GM21528 (cell line): Measurements from ENCODE around the gene C10orf120.

Experiments
- ATAC-seq: cut with Tn5 transposase; IDR thresholded peaks from one replicate; pipeline ENCODE4 v1.9.1; 2021; ENCODE audit warnings: mild to moderate bottlenecking, moderate library complexity; ENCODE audit not compliant: unreplicated experiment, low FRiP score

The C10orf120 gene

DNA sequence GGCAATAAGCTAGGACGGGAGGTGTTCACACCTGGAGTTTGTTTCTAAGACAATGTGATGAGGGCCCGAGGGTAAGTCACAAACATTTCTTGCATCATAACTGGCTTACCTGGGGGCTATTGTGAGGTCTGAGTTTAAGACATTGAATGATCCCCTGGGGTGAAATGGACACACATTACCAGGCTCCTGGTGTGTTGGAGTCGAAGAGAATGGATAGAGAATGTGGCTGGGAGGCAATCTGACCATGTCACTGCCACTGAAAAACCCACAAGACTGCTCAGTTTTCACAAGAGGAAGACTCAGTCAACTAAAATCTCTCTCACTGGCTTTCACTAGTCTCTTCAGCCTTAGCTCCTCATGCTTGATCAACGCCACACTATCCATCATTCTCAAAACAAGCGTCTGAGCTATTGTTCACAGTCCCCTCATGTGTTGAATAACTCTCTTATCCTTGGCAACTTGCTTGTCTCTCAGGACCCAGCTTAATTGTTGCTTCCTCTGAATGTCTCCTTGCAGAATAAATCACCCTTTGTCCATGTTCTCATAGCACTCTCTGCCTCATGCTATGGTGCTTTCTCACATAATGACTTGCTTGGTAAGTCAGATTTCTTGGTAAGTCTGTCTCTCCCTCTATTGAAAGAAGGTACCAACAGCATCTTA, at the start of gene C10orf120:
TSS of gene C10orf120 (minus strand) at position 51 of the 660 bp plus-strand sequence. CDS start 56 bp downstream, outside the sequence.
- ATAC-seq = no peak

DNA sequence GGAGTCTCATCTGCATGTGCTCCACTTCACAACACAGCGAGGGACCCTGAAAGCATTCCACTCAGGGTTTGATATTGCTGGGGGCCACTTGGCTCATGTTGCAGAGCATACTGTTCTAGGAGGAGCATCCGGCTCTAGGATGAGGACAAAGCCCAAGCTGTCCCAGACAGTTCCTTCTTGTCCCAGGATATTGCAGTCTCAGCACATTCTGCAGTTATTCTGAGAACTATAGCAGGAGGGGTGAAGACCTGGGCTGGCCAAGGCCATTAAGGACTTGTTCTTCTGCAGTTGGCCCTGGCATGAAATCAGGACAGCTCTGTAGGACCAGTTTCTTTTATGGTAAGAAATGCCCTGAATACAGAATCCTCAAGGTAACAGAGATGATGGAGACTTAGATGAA, 48.9 kb upstream of the C10orf120 start:
- ATAC-seq = no peak

DNA sequence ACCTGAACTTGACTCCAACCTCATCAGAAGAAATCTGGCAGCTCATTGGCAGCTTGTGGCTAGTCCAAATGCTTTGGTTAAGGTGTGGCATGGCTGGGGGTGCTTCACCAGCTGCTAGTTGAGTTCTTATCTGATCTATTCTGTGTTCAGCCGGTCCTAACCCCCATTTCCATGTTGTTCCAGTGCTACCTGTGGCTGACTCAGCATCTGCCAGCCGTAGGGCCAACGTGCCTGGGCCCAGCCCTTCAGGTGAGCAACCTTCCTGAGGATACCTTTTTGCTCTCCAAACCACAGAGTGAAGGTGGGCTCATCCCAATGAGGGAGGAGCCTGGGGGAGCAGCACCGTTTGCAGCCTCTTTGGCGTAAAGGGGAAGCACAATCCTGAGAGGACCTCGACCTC, 46.8 kb upstream of the C10orf120 start:
- no peak for ATAC-seq

DNA sequence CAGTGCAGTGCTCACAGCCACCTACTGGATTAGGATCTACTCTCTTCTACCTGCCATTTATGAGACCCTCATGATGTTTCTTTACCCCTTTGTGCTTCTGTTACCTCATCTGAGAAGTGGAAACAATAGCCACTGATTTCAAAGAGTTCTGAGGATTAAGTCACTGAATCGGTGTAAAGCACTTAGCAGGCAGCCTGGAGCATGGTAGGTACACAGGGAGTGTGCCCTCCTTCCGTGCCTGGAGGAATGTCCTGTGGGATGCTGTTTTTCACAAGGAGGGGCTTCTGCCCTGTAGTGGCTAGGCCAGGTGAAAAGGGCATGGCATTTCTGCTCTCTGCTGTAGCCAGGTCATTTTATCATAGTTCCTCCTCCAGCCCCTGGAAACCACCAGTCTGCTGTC, 44.6 kb upstream of the C10orf120 start:
- ATAC-seq = no peak

DNA sequence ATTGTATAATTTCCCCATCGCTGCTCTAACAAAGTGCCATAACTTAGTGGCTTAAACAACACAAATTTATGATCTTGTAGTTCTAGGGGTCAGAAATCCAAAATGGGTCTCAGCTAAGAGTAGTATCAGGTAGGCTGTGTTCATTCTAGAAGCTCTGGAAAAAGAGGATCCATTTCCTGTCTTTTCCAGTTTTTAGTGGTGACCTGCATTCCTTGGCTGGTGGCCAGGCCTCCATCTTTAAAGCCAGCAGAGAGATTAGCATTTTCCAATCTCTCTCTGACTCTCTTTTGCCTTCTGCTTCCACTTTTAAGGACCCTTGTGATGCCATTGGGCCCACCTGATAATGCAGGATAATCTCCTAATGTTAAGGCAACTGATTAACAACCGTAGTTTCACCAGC, 41.0 kb upstream of the C10orf120 start:
- no peak for ATAC-seq

DNA sequence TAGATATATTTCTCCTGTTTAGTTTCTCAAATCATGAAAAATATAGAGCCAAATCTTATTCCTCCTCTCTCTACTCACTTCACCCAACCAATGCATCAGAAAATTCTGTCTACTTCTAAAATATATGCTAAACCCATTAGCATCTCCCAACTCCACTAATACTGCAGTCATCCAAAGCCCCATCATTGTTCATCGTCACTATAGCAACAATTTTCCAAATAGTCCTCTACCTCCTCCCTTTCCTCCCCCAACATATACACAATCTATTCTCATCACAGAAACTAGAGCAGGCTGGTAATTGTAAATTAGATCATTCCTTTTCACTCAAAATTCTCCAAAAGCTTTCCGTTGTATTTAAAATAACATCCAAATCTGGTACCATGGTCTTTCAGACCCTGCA, 38.4 kb upstream of the C10orf120 start:
- no peak for ATAC-seq

DNA sequence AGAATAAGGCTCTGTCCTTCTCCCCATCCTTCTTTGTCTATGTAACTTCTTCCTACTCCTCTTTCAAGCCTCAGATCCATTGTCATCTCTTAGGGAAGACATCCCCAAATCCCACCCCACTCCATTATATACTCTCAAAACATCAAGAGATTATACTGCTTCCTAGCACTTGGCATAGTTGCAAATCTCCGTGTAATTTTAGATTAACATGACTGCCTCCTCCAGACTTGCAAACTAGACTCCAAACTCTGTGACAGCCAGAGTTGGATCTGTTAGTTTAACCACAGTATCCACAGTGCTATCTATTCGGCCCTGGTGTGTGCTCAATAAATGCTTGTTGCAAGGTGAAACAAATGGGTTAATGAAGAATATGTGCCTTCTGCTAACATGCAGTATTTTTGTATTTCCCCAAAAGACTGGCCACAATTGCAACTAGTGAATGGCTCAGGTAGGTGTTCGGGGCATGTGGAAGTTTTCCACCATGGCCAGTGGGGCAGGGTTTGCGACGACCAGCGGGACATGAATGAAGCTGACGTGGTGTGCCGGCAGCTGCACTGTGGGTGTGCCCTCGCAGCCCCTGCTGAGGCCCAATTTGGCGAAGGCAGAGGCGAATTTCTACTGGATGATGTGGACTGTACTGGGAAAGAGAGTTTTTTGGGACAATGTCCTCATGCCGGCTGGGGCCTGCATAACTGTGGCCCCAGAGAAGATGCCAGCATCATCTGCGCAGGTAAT, 34.5 kb upstream of the C10orf120 start:
- no peak for ATAC-seq

DNA sequence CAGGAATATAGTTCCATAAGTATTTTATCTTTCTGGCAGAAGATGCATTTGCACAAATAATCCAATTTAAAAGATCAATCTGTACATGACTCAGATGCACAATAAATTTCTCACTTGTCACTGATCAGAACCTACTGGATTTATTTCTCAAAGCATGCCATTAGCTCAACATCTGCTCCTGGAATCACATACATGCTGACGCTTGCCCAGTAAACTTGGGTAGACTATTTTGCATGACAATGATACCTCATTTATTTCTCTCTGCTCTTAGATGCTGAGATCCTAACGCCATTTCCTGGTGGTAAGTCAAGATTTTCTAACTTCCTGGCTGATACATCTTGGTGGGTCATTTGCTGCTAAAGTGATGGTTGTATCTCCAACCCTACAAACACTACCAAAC, 33.8 kb upstream of the C10orf120 start:
- ATAC-seq = no peak

DNA sequence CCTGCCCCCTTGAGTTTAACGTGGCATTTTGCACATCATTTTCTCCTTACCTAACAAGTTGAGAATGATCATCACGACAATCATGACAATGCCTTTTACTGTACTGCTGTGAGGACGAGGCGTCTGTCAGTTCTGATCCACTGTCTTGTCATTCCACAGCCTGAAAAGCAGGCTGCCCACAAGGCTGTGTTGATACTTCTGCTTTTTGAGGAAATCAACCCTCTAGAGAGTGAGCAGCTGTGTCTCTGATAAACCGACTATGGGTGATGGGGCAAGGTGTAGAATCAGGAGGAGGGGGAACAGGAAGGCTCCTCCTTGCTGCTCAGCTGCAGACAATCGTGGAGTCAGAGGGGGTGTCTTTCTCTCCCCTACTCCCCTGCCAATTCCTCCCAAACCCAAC, 30.6 kb upstream of the C10orf120 start:
- ATAC-seq = no peak

DNA sequence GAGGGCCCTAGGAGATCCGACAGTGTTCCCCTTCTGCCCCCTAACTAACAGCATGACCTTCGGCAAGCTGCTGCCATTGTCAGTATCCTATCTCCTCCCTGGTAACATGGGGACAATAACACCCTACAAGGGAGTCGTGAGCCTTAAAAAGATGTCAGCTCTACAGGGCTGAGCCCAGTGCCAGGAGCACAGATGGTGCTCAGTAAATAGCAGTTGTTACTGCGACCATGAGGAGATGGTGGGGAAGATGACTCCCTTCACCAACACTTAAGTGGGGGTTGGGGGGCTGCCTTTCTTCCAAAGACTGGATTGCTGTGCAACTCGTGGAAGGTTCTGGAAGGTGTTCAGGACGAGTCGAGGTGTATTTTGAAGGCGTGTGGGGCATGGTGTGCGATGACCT, 29.5 kb upstream of the C10orf120 start:
- no peak for ATAC-seq

DNA sequence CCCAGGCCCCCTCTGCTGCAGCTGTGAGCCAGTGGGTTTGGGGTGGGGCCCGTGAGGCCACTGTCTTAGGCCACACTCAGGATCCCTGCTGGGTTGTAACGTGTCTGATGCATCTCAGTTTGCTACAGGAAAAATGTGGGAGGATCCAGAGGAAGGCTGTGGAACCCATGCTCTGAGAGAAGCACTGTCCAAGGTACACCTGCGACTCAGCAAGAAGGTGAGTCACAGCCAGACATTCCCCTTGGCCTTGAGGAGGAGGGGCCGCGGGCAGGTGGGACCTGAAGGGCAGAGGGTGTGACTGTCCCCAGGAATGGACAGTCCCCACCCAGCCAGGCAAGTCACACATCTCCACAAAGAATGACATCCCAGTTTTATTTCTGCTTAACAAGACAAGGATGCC, 27.8 kb upstream of the C10orf120 start:
- no peak for ATAC-seq

DNA sequence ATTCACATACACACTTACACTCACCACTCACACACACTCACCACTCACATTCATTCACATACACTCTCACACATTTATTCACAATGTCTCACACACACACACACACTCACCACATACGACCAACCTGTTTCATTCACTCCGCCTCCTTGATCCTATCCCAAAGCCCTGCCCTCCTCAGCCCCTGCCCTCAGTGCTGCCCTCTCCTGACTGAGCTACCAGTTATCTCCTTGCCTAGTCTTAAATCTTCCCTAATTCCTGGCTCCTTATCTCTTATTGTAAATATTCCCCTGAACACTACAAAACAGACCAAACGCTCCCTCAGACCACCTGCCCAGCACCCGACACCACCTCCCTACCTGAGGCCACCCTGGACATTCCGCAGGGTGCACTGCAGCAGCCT, 26.1 kb upstream of the C10orf120 start:
- ATAC-seq = no peak

DNA sequence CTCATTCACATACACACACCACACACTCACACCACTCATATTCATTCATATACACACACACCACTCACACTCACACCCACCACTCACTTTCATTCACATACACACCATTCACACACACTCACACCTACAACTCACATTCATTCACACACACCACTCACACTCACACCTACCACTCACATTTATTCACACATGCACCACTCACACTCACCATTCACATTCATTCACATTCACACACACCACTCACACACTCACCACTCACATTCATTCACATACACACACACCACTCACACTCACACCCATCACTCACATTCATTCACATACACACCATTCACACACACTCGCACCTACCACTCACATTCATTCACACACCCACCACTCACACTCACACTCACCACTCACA, 25.4 kb upstream of the C10orf120 start:
- ATAC-seq = no peak

DNA sequence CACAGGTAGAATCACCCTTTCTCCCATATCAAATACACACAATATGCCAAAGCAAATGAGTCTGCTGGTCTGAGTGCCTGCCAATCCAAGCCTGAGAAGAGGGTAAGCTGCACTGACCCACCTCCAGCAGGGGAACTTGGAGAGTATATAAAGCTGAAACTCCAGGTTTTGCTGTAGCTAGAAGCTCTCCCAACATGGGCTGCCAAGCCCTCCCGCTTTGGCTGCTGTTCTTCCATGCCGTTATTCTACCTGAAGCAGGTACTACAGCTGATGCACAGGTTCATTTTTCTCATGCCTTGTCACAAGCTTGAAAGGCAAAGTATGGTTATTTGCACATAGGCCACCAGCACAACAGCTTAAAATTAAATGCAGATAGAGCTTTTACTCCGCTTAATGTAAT, 21.5 kb upstream of the C10orf120 start:
- no peak for ATAC-seq

DNA sequence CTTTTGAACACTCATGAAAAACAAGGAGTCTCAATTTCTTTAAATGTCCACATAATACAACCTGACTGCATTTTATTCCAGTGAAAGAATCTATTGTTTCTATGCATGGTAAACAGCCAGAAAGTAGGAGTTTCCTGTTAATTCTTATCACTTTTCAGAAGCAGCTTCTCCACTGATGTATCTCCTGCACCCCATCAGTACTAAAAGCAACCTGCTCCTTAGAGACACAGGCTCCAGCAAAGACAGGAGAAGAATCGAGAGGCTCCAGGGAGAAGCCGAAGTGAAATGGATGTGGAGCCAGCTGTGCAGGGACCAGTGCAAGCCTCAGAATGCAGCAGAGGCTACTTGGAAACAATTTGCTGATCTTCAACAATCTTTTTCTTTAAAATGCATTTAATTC, 16.4 kb upstream of the C10orf120 start:
- ATAC-seq = no peak

DNA sequence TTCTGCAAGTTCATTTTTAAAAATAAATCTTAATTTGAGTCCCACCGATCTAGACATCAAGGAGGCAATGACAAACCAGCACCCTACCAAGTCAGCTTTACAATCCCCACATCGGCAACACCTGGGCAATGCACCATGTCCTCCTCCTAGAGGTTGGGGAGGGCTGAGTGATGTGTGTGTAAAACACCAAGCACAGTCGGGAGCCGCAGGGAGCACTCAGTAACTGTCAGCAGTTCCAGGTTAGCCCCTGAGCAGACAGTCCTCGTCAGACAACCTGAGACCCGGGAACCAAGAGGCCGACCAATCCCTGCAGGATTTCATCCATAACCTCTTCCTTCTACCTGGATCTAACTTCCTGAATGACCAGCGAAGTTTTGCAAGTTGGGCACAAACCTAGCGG, 15.9 kb upstream of the C10orf120 start:
- ATAC-seq = no peak

DNA sequence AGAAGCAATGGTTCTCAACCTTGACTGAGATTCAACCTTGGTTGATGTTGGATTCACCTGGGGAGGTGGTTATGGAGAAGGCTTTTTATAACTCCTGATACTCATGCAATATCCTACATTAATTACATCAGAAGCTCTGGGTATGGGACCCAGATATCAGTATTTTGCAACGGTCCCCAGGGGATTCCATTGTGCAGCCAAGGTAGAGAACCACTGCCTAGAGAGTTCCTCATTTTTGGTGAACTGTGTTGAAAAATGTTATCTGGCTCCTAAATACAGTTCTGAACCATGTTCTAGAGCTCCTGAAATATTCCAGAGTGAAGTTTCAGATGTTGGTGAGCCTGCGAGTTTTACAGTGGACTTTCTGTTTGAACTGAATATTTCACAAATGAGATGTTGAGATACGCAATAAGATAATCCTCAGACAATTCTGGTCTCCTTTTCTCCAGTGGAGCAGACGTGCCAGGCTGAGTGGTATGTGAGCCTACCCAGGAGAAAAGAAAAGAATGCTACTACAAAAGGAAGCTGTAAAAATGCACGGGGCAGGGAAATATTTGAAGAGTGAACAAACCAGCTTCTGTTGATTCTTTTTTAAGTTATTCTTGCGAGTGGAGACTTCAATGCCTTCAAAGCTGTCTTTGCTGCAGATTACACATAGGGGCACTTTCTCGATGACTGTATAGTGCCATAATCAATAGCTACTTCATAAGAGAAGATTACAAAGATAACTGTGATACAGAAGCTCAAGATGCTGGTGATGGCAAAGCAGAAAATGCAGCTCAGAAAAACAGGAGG, 13.6 kb upstream of the C10orf120 start:
- ATAC-seq = no peak

DNA sequence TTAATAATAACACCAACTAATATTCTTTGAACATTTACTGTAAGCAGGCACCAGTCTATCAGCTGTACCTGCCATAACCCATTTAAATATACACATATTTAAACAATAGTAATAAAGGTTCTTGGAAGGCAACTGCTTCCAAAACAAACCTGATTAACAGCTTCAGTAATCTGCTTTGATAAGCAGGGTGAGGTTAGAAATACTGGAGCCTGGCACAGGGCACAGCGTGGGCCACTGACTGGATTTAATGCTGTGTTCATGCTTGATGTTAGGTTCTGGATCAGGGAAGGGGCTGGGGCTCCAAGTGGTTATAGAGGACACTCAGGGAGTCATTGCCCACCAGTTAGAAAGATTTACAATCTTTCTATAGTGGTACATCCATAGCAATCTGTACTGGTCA, 10.9 kb upstream of the C10orf120 start:
- no peak for ATAC-seq

DNA sequence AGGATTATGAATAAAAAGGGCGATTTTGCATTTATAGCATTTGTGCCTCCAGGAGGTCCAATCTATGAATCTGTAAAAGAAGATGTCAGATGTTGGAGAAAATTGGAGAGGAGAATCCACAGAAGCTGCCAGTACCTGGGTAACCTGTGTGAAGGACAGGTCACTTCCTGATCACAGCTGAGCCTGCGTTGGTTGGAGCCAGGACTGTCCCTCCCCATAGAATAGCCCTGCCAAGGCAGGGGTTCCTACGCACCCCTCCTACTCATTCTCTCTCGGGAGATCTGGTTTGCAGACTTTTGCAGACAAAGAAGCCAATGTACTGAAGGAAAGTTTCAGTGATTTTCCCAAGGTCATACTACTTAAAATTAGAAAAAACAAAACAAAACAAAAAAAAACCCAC, 10.3 kb upstream of the C10orf120 start:
- no peak for ATAC-seq

DNA sequence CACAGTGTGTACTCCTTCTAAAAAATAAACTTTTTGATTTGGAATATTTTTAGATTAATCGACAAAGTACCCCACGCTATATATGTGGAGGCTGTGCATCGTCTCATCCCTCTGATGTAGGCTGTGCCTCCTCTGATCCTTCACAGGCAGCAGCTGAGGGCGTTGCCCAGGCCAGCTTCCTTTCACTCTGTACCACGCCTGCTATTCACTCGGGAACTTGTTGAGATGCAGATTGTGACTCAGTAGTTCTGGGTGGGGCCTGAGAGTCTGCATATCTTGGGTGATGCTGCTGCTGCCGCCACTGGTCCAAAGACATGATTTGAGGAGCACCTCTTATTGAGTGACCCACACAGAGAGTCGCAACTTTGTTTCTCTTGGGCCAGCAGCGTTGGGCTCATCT, 7.9 kb upstream of the C10orf120 start:
- no peak for ATAC-seq

DNA sequence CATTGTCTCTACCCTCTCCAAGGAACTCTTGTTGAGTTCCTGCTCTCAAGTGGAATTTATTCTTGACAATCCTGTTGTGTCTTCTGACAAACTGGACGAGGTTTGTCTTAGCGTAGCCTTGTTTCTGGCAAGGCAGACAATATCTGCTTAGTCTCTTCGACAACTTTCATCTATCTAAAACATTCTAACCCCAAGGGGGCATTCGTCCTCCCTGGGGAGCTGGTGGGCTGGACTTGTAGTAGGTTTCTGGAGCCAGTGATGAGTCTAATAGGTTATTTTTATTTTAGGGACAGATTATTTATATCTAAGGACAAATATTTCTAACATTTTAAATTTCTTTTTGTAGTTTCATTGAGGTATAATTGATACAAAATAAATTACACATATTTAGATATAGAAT, 7.3 kb upstream of the C10orf120 start:
- ATAC-seq = no peak

DNA sequence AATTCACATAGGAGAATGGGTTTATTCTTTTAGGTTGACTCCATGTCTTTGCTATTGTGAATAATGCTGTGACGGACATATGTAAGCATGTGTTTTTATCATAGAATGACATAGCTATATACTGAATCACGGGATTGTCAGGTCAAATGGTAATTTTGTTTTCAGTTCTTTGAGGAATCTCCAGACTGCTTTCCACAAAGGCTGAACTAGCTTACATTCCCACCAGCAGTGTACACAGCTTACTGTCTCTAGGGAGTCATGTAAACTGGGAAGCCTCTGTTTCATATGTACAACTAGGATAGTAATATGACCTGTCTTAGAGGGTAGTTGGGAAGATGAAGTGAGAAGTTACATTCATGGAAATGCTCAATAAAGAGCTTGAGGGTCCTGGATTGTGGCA, 6.8 kb upstream of the C10orf120 start:
- ATAC-seq = no peak
